Esophagus muscularis mucosa (tissue), 3 donors: ENCODE measurements around the gene STAT2.
A peak's percentile ranks its signal among the peaks of the same experiment; 100 is the strongest.

Experiments used
- CTCF ChIP-seq, 3 experiments: fragments of 200-600 bp in 2 of 3; fragments of 450-650 bp in 1 of 3; sonication (generic) in 2 of 3; IDR thresholded peaks; one replicate each; pipeline ENCODE4 v1.5.1; 2017 to 2019; ENCODE audit warnings: antibody characterized with exemption in 3 of 3, mild to moderate bottlenecking in 2 of 3, moderate library complexity in 1 of 3
- POLR2A ChIP-seq: fragments of 450-650 bp; IDR thresholded peaks from one replicate; pipeline ENCODE4 v1.6.1; 2017; ENCODE audit warnings: antibody characterized with exemption, moderate library complexity, mild to moderate bottlenecking, low read depth

DNA sequence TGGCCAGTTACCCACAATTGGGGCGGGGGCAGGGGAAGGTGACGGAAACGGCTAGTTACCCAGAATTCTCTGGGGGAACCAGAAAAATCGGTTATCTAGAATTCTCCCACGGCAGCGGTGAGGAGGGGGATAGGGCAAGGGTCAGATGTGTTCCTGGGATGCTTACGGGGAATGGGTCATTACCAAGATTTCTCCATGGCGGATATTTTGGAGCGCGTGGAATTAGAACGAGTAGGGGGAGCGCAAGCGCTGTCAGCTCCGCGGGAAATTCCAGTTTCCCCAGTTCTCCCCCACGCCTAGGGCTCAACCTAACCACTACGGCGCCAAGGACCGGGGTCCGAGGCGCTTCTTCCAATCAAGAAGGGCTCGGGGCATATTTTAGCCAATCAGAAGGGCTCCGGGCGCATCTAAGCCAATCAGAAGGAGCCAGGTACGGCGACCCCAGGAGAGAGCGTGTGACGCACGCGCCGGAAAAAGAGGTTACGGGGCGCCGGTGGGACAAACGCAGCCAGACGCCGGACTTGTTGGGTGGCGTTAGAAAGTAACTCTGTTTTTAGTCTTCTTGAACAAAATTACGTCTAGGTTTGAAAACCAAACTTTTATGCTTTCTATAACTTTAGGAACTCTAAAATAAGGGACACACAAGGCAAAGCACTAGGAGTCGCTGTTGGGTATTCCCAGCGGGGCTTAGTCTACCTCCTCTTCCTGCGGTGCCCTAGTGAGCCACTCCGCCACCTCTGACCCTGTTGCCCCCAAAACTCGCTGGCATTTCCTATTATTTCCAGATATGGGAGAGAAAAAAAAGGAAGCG lies 26.0 kb downstream of the STAT2 start, which contains the start of gene PAN2:
- peak; percentile 45 to 64 (median 59) for TF ChIP-seq CTCF (IDR thresholded peaks at IDR 0.05)
- TF ChIP-seq POLR2A: peak; percentile 31
